ENCODE results near the gene PLA2G4C. TPM values are rescaled to one million over a fixed set of nuclear protein-coding genes. Genes with fewer than 3 reads are reported as not detected.

Gene PLA2G4C
- total RNA-seq, 1 donor from 2014 or later, result 1.1 TPM

DNA sequence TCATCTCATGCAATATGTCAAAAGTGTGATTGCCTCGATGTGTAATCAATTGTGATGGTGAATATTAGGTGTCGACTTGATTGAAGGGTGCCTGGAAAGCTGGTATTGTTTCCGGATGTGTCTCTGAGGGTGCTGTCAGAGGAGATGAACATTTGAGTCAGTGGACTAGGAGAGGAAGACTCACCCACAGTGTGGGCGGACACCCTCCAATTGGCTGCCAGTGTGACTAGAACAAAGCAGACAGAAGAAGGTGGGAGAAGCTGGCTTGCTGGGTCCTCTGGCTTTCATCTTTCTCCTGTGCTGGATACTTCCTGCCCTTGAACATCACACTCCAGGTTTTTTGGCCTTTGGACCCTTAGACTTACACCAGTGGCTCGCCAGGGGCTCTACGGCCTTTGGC is 51.3 kb downstream of the PLA2G4C start:
- H3K4me3 ChIP-seq (ENCODE audit: low read depth, low read length), result no peak overlapping the region
- no peaks in the 10 kb centered on the region for H3K27me3 ChIP-seq (ENCODE audit: control insufficient read depth, insufficient read depth, low read length)
- no peaks in the 10 kb centered on the region for H3K36me3 ChIP-seq (ENCODE audit: control insufficient read depth, insufficient read depth, low read length)
- FAIRE-seq, result no peak
- DNase-seq (ENCODE audit: low read depth), result no peak
- no peak for TF ChIP-seq CTCF (IDR thresholded peaks at IDR 0.05; ENCODE audit: insufficient read depth, low read length, severe bottlenecking)

- Histone ChIP-seq H3K36me3 (ENCODE audit: control insufficient read depth, insufficient read depth, low read length) (no peaks in the 10 kb centered on the region), H3K27me3 (ENCODE audit: control insufficient read depth, insufficient read depth, low read length) (no peaks in the 10 kb centered on the region), H3K4me3 (ENCODE audit: low read depth, low read length) (no peak overlapping the region)
- TF ChIP-seq CTCF (IDR thresholded peaks at IDR 0.05; ENCODE audit: insufficient read depth, low read length, severe bottlenecking), result no peak
- peak; percentile 82 for DNase-seq (ENCODE audit: low read depth)
- no peak for FAIRE-seq
These were observed 56.8 kb downstream of the PLA2G4C start for GRCh38 chr19:48053856-48054255.

DNA sequence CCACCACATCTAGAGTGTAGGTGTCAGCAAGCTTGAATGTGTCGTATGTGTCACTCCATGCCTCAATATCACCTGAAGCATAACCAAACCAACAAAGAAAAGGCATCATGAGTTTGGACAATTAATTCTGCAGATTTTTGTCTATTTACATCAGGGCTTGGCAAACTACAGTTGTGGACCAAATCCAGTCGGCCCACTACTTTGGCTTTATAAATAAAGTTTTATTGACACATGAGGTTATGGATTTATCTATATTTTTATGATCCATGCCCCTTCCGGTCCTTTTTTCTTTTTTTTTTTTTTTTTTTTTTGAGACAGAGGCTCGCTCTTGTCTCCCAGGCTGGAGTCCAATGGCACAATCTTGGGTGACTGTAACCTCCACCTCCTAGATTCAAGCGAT is 57.5 kb downstream of the PLA2G4C start:
- H3K27me3 ChIP-seq (ENCODE audit: control insufficient read depth, insufficient read depth, low read length), result no peaks in the 10 kb centered on the region
- DNase-seq (ENCODE audit: low read depth) (no peak), FAIRE-seq (no peak)
- no peak overlapping the region for H3K4me3 ChIP-seq (ENCODE audit: low read depth, low read length)
- TF ChIP-seq CTCF (IDR thresholded peaks at IDR 0.05; ENCODE audit: insufficient read depth, low read length, severe bottlenecking), result no peak
- H3K36me3 ChIP-seq (ENCODE audit: control insufficient read depth, insufficient read depth, low read length), result no peaks in the 10 kb centered on the region

DNA sequence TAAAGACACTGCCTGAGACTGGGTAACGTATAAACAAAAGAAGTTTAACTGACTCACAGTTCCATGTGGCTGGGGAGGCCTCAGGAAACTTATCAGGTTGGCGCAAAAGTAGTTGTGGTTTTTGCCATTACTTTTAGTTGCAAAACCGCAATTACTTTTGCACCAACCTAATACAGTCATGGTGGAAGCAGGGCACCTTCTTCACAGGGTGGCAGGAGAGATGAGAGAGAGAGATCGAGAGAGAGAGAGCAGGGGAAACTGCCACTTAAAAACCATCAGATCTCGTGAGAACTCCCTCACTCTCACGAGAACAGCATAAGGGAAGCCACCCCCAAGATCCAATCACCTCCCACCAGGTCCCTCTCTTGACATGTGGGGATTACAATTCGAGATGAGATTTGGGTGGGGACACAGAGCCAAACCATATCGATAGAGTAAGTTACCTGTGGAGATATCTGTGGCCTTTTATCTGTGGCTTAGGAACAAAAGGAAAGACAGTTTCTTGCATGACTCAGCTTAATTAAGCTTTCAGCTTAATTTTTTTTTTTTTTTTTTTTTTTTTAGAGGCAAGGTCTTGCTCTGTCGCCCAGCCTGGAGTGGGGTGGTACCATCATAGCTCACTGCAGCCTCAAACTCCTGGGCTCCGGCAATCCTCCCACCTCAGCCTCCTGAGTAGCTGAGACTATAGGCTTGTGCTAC is 59.1 kb downstream of the PLA2G4C start:
- DNase-seq (ENCODE audit: low read depth), result no peak
- H3K27me3 ChIP-seq (ENCODE audit: control insufficient read depth, insufficient read depth, low read length), result no peaks in the 10 kb centered on the region
- no peak for FAIRE-seq
- TF ChIP-seq CTCF (IDR thresholded peaks at IDR 0.05; ENCODE audit: insufficient read depth, low read length, severe bottlenecking), result no peak
- H3K4me3 ChIP-seq (ENCODE audit: low read depth, low read length), result no peak overlapping the region
- no peaks in the 10 kb centered on the region for H3K36me3 ChIP-seq (ENCODE audit: control insufficient read depth, insufficient read depth, low read length)

DNA sequence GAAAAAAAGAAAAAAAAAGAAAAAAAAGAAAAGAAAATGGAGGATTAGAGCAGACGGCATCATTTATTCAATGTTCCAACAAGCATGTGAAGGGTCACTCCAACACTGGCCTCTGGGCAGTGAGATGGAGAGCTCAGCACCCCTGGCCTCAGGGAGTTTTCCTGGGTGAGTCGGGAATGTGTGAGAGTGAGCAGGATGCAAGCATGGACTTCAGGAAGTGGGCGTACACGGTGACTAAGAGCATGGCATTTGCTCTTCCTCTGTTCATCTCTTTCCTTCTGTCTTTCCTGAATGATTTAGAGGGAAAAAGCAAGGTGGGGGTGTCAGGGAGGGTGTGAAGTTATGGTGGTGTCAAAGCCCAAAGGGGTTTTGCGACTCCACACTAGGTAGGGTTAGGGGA is 66.1 kb downstream of the PLA2G4C start:
- DNase-seq (ENCODE audit: low read depth) (no peak), FAIRE-seq (peak; percentile 83)
- Histone ChIP-seq H3K27me3 (ENCODE audit: control insufficient read depth, insufficient read depth, low read length) (no peaks in the 10 kb centered on the region), H3K4me3 (ENCODE audit: low read depth, low read length) (no peak overlapping the region), H3K36me3 (ENCODE audit: control insufficient read depth, insufficient read depth, low read length) (no peaks in the 10 kb centered on the region)
- no peak for TF ChIP-seq CTCF (IDR thresholded peaks at IDR 0.05; ENCODE audit: insufficient read depth, low read length, severe bottlenecking)
